Ishikawa (cell line): ENCODE data around the gene OSGIN1.

Experiments used
- CEBPB ChIP-seq: IDR thresholded peaks from 2 replicates; pipeline ENCODE4 v1.6.1; 2012
- CREB1 ChIP-seq: IDR thresholded peaks from 2 replicates; pipeline ENCODE4 v1.6.1; 2012; ENCODE audit warnings: low read depth
- EGR1 ChIP-seq: IDR thresholded peaks from 2 replicates; pipeline ENCODE4 v1.6.1; 2012
- EP300 ChIP-seq: IDR thresholded peaks from 2 replicates; pipeline ENCODE4 v1.6.1; 2012; ENCODE audit warnings: borderline replicate concordance
- FOXM1 ChIP-seq: IDR thresholded peaks from 2 replicates; pipeline ENCODE4 v1.6.1; 2012; ENCODE audit warnings: low read depth, borderline replicate concordance
- NFIC ChIP-seq: IDR thresholded peaks from 2 replicates; pipeline ENCODE4 v1.6.1; 2012
- RAD21 ChIP-seq: IDR thresholded peaks from 2 replicates; pipeline ENCODE4 v1.6.1; 2012; ENCODE audit warnings: low read depth
- TAF1 ChIP-seq: IDR thresholded peaks from 2 replicates; pipeline ENCODE4 v1.6.1; 2012; ENCODE audit warnings: low read depth, mild to moderate bottlenecking
- TCF12 ChIP-seq: IDR thresholded peaks from 2 replicates; pipeline ENCODE4 v1.6.1; 2012; ENCODE audit warnings: low read depth
- TEAD4 ChIP-seq: IDR thresholded peaks from 2 replicates; pipeline ENCODE4 v1.6.1; 2012
- YY1 ChIP-seq: IDR thresholded peaks from 2 replicates; pipeline ENCODE4 v1.6.1; 2012; ENCODE audit warnings: low read depth
- ZBTB7A ChIP-seq: IDR thresholded peaks from 2 replicates; pipeline ENCODE4 v1.6.1; 2012; ENCODE audit warnings: low read depth
- TF ChIP-seq, protein P1 (sequence below): IDR thresholded peaks from 2 replicates; pipeline ENCODE4 v1.6.1; 2012
- TF ChIP-seq, protein P2 (sequence below): IDR thresholded peaks from 2 replicates; pipeline ENCODE4 v1.6.1; 2012
- TF ChIP-seq, protein P3 (sequence below): IDR thresholded peaks from 2 replicates; pipeline ENCODE4 v1.6.1; 2012; ENCODE audit warnings: low read depth, mild to moderate bottlenecking

Gene OSGIN1

DNA sequence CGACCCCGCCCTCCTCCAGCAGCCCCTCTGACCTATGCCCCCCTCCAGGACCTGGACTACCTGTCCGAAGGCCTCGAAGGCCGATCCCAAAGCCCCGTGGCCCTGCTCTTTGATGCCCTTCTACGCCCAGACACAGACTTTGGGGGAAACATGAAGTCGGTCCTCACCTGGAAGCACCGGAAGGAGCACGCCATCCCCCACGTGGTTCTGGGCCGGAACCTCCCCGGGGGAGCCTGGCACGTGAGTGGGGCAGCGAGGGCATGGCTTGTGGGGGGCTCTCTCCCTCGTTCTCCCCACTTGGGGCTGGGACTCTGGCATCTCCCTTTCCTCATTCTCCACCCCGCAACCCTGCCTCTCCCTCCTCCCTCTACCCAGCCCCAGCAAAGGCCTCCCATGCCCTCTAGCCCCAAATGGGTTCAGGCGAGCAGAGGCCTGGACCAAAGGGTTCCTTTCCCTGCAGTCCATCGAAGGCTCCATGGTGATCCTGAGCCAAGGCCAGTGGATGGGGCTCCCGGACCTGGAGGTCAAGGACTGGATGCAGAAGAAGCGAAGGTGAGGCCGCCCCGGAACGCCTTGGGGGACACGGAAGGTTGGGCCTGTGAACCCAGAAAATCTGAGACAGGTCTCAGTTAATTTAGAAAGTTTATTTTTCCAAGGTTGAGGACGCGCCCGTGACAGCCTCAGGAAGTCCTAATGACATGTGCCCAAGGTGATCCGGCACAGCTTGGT is 7.6 kb downstream of the OSGIN1 start:
- no peak for TF ChIP-seq TEAD4
- TF ChIP-seq FOXM1, result no peak
- no peak for TF ChIP-seq ZBTB7A
- TF ChIP-seq RAD21, result no peak
- no peak for TF ChIP-seq NFIC

GRCh38 chr16:83961591-83961990 is 8.6 kb downstream of the OSGIN1 start:
- no peak for TF ChIP-seq EGR1
- TF ChIP-seq EP300, result no peak

GRCh38 chr16:83963277-83964119 is 10.5 kb downstream of the OSGIN1 start:
- TF ChIP-seq EP300, result no peak
- TF ChIP-seq FOXM1, result no peak

GRCh38 chr16:83964684-83965443 is 11.8 kb downstream of the OSGIN1 start:
- no peak for TF ChIP-seq CREB1
- no peak for TF ChIP-seq TCF12
- no peak for TF ChIP-seq ZBTB7A
- TF ChIP-seq, protein P1, sequence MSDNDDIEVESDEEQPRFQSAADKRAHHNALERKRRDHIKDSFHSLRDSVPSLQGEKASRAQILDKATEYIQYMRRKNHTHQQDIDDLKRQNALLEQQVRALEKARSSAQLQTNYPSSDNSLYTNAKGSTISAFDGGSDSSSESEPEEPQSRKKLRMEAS, result no peak
- no peak for TF ChIP-seq CEBPB
- no peak for TF ChIP-seq RAD21
- TF ChIP-seq, protein P2, sequence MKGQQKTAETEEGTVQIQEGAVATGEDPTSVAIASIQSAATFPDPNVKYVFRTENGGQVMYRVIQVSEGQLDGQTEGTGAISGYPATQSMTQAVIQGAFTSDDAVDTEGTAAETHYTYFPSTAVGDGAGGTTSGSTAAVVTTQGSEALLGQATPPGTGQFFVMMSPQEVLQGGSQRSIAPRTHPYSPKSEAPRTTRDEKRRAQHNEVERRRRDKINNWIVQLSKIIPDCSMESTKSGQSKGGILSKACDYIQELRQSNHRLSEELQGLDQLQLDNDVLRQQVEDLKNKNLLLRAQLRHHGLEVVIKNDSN, result no peak
- no peak for TF ChIP-seq FOXM1
- no peak for TF ChIP-seq NFIC
- TF ChIP-seq TAF1, result no peak
- TF ChIP-seq, protein P3, sequence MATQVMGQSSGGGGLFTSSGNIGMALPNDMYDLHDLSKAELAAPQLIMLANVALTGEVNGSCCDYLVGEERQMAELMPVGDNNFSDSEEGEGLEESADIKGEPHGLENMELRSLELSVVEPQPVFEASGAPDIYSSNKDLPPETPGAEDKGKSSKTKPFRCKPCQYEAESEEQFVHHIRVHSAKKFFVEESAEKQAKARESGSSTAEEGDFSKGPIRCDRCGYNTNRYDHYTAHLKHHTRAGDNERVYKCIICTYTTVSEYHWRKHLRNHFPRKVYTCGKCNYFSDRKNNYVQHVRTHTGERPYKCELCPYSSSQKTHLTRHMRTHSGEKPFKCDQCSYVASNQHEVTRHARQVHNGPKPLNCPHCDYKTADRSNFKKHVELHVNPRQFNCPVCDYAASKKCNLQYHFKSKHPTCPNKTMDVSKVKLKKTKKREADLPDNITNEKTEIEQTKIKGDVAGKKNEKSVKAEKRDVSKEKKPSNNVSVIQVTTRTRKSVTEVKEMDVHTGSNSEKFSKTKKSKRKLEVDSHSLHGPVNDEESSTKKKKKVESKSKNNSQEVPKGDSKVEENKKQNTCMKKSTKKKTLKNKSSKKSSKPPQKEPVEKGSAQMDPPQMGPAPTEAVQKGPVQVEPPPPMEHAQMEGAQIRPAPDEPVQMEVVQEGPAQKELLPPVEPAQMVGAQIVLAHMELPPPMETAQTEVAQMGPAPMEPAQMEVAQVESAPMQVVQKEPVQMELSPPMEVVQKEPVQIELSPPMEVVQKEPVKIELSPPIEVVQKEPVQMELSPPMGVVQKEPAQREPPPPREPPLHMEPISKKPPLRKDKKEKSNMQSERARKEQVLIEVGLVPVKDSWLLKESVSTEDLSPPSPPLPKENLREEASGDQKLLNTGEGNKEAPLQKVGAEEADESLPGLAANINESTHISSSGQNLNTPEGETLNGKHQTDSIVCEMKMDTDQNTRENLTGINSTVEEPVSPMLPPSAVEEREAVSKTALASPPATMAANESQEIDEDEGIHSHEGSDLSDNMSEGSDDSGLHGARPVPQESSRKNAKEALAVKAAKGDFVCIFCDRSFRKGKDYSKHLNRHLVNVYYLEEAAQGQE, result no peak
- TF ChIP-seq EP300, result no peak
- TF ChIP-seq TEAD4, result no peak
- TF ChIP-seq YY1, result no peak
- no peak for TF ChIP-seq EGR1

DNA sequence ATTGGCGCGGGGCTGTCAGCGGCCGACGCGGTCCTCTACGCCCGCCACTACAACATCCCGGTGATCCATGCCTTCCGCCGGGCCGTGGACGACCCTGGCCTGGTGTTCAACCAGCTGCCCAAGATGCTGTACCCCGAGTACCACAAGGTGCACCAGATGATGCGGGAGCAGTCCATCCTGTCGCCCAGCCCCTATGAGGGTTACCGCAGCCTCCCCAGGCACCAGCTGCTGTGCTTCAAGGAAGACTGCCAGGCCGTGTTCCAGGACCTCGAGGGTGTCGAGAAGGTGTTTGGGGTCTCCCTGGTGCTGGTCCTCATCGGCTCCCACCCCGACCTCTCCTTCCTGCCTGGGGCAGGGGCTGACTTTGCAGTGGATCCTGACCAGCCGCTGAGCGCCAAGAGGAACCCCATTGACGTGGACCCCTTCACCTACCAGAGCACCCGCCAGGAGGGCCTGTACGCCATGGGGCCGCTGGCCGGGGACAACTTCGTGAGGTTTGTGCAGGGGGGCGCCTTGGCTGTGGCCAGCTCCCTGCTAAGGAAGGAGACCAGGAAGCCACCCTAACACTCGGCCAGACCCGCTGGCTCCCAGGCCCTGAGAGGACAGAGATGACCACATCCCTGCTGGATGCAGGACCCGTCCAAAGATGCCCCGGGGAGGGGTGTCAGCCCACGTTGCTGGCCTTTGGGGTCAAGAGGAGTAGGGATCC is 12.6 kb downstream of the OSGIN1 start:
- TF ChIP-seq, protein P2, result no peak

GRCh38 chr16:83966153-83966696 is 13.2 kb downstream of the OSGIN1 start:
- TF ChIP-seq, protein P3, result no peak
- TF ChIP-seq TAF1 (no peak), EGR1 (no peak), ZBTB7A (no peak), RAD21 (no peak), TCF12 (no peak), TEAD4 (no peak)
